Effector memory CD4-positive, alpha-beta T cell (primary cell): ENCODE data around the gene SSR2.
A peak's percentile ranks its signal among the peaks of the same experiment; 100 is the strongest.
"Not testable (repeated sequence)": the region's sequence is repeated elsewhere in the genome, so short reads cannot be mapped to it uniquely, and the experiment has no call there.

Experiments
- DNase-seq, 3 donors: peaks; one replicate each; pipeline ENCODE4 v3.0.0-alpha.2; 2020
- H3K27ac ChIP-seq: 2 replicates; pipeline ENCODE4 v1.7.0; 2013; ENCODE audit warnings: mild to moderate bottlenecking, low read length, moderate library complexity; ENCODE audit not compliant: insufficient read depth, poor library complexity, severe bottlenecking
- H3K27me3 ChIP-seq: replicated peaks from 2 replicates; pipeline ENCODE4 v1.7.0; 2013; ENCODE audit warnings: mild to moderate bottlenecking, low read length; ENCODE audit not compliant: insufficient read depth, control insufficient read depth, poor library complexity, severe bottlenecking
- H3K36me3 ChIP-seq: 2 replicates; pipeline ENCODE4 v1.7.0; 2013; ENCODE audit warnings: mild to moderate bottlenecking, low read length, moderate library complexity; ENCODE audit not compliant: control insufficient read depth, insufficient read depth
- H3K4me1 ChIP-seq: 2 replicates; pipeline ENCODE4 v1.7.0; 2013; ENCODE audit warnings: low read length, mild to moderate bottlenecking; ENCODE audit not compliant: control insufficient read depth, insufficient read depth, poor library complexity, severe bottlenecking
- H3K4me3 ChIP-seq: 2 replicates; pipeline ENCODE4 v1.7.0; 2013; ENCODE audit warnings: low read length, low read depth, mild to moderate bottlenecking; ENCODE audit not compliant: insufficient read depth, poor library complexity, severe bottlenecking
- H3K9me3 ChIP-seq: 2 replicates; pipeline ENCODE4 v1.7.0; 2013; ENCODE audit warnings: mild to moderate bottlenecking, low read length, moderate library complexity; ENCODE audit not compliant: control insufficient read depth

SSR2 gene

GRCh38 chr1:156048663-156049258 lies 28.0 kb upstream of the SSR2 start:
- H3K36me3 ChIP-seq, result peaks cover 7% of the 10 kb centered on the region
- H3K4me1 ChIP-seq, result peaks cover 13% of the 10 kb centered on the region
- H3K27me3 ChIP-seq, result no peaks in the 10 kb centered on the region
- no peak overlapping the region for H3K27ac ChIP-seq
- no peak overlapping the region for H3K4me3 ChIP-seq
- no peak for DNase-seq
- no peaks in the 10 kb centered on the region for H3K9me3 ChIP-seq

- Histone ChIP-seq H3K9me3 (no peaks in the 10 kb centered on the region), H3K4me1 (peaks cover 8% of the 10 kb centered on the region), H3K4me3 (no peak overlapping the region), H3K27me3 (no peaks in the 10 kb centered on the region), H3K36me3 (peaks cover 14% of the 10 kb centered on the region), H3K27ac (no peak overlapping the region)
- no peak for DNase-seq
Measured at GRCh38 chr1:156045076-156045475, 24.3 kb upstream of the SSR2 start.

- Histone ChIP-seq H3K36me3 (peaks cover 9% of the 10 kb centered on the region), H3K27ac (no peak overlapping the region), H3K9me3 (no peaks in the 10 kb centered on the region), H3K4me3 (no peak overlapping the region), H3K27me3 (no peaks in the 10 kb centered on the region), H3K4me1 (peaks cover 8% of the 10 kb centered on the region)
- no peak for DNase-seq
Measured at GRCh38 chr1:156042828-156043227, 22.1 kb upstream of the SSR2 start.

GRCh38 chr1:156034991-156035390 lies 14.2 kb upstream of the SSR2 start:
- not testable (repeated sequence) for H3K36me3 ChIP-seq, H3K27ac ChIP-seq, H3K4me3 ChIP-seq, DNase-seq, H3K4me1 ChIP-seq, H3K9me3 ChIP-seq, H3K27me3 ChIP-seq

- no peak for DNase-seq
- H3K36me3 ChIP-seq, result peaks cover 6% of the 10 kb centered on the region
- no peaks in the 10 kb centered on the region for H3K27me3 ChIP-seq
- no peaks in the 10 kb centered on the region for H3K9me3 ChIP-seq
- no peak overlapping the region for H3K4me3 ChIP-seq
- no peaks in the 10 kb centered on the region for H3K4me1 ChIP-seq
- H3K27ac ChIP-seq, result no peak overlapping the region
Measured at GRCh38 chr1:156033011-156033410, 12.3 kb upstream of the SSR2 start.

GRCh38 chr1:156026588-156026987 lies 5.8 kb upstream of the SSR2 start:
- DNase-seq, result no peak
- H3K27me3 ChIP-seq, result no peaks in the 10 kb centered on the region
- no peaks in the 10 kb centered on the region for H3K36me3 ChIP-seq
- H3K4me3 ChIP-seq, result no peak overlapping the region
- no peaks in the 10 kb centered on the region for H3K4me1 ChIP-seq
- H3K9me3 ChIP-seq, result no peaks in the 10 kb centered on the region
- no peak overlapping the region for H3K27ac ChIP-seq

GRCh38 chr1:156025876-156026275 lies 5.1 kb upstream of the SSR2 start:
- DNase-seq, result peak in 1 of 3 donors; percentile 5
- H3K36me3 ChIP-seq, result no peaks in the 10 kb centered on the region
- H3K4me1 ChIP-seq, result no peaks in the 10 kb centered on the region
- no peak overlapping the region for H3K27ac ChIP-seq
- no peaks in the 10 kb centered on the region for H3K27me3 ChIP-seq
- no peaks in the 10 kb centered on the region for H3K9me3 ChIP-seq
- H3K4me3 ChIP-seq, result no peak overlapping the region

GRCh38 chr1:156024801-156025200 lies 4.0 kb upstream of the SSR2 start:
- no peaks in the 10 kb centered on the region for H3K27me3 ChIP-seq
- no peak for DNase-seq
- no peaks in the 10 kb centered on the region for H3K36me3 ChIP-seq
- H3K4me3 ChIP-seq, result no peak overlapping the region
- no peaks in the 10 kb centered on the region for H3K9me3 ChIP-seq
- no peak overlapping the region for H3K27ac ChIP-seq
- peaks cover 5% of the 10 kb centered on the region for H3K4me1 ChIP-seq

- Histone ChIP-seq H3K27ac (no peak overlapping the region), H3K4me3 (no peak overlapping the region), H3K27me3 (no peaks in the 10 kb centered on the region), H3K9me3 (no peaks in the 10 kb centered on the region), H3K4me1 (peaks cover 6% of the 10 kb centered on the region), H3K36me3 (peaks cover 7% of the 10 kb centered on the region)
- no peak for DNase-seq
Measured at GRCh38 chr1:156021954-156022353, 1.2 kb upstream of the SSR2 start.

- H3K36me3 ChIP-seq, result peaks cover 10% of the 10 kb centered on the region
- peak overlapping the region; percentile 71 for H3K27ac ChIP-seq
- H3K4me3 ChIP-seq, result peak overlapping the region; percentile 64
Measured at GRCh38 chr1:156021093-156021428, 310 bp upstream of the SSR2 start.

GRCh38 chr1:156019946-156020292 lies 832 bp downstream of the SSR2 start:
- Histone ChIP-seq H3K27me3 (no peaks in the 10 kb centered on the region), H3K9me3 (no peaks in the 10 kb centered on the region), H3K36me3 (peaks cover 13% of the 10 kb centered on the region), H3K4me3 (peak overlapping the region; percentile 64), H3K27ac (peak overlapping the region; percentile 71), H3K4me1 (peaks cover 6% of the 10 kb centered on the region)
- DNase-seq, result no peak

More at GRCh38 chr1:156021093-156021428, 310 bp upstream of the SSR2 start:
- no peaks in the 10 kb centered on the region for H3K9me3 ChIP-seq
- H3K4me1 ChIP-seq, result peaks cover 6% of the 10 kb centered on the region
- H3K27me3 ChIP-seq, result no peaks in the 10 kb centered on the region
- no peak for DNase-seq
